B cell (primary cell): ENCODE results near the gene SPECC1L. TPM values are rescaled to one million over a fixed set of nuclear protein-coding genes. Genes with fewer than 3 reads are reported as not detected.
"Not testable (repeated sequence)": the region's sequence is repeated elsewhere in the genome, so short reads cannot be mapped to it uniquely, and the experiment has no call there.

Experiments used
- ATAC-seq: fragments of 200-7000 bp; cut with Tn5 transposase; one replicate; pipeline ENCODE4 v1.10.0; 2021; ENCODE audit warnings: low read depth, mild to moderate bottlenecking, moderate number of reproducible peaks, moderate library complexity
- CTCF ChIA-PET: fragments of 350-600 bp; sonication (Branson Sonifier 250); formaldehyde crosslinking; loops from one replicate; lab custom pipeline; 2021; ENCODE audit warnings: antibody characterized with exemption, inconsistent platforms; lab: Charles Lee
- POLR2A ChIA-PET: fragments of 350-600 bp; sonication (Branson Sonifier 250); formaldehyde crosslinking; loops from one replicate; lab custom pipeline; 2021; ENCODE audit warnings: antibody characterized with exemption; lab: Charles Lee
- DNase-seq: peaks from one replicate; pipeline ENCODE4 v3.0.0; 2013
- H2AFZ ChIP-seq: 2 replicates; pipeline ENCODE4 v1.6.1; 2012; ENCODE audit warnings: mild to moderate bottlenecking, low read depth, low read length; ENCODE audit not compliant: insufficient read depth, poor library complexity, severe bottlenecking
- H3K27ac ChIP-seq, 2 donors: 1 replicate in 1 of 2; 2 replicates in 1 of 2; pipeline ENCODE4 v1.5.1; 2012 to 2013; ENCODE audit warnings: low read length in 2 of 2, mild to moderate bottlenecking in 2 of 2, moderate library complexity in 1 of 2
- H3K27me3 ChIP-seq, 4 experiments: fragments of 200-600 bp in 1 of 4; sonication (generic) in 1 of 4; replicated peaks in 1 of 4; 1 replicate in 2 of 4; 2 replicates in 2 of 4; pipeline versions ENCODE4 v1.6.1 to v1.7.0; 2013 to 2016; ENCODE audit warnings: low read length in 3 of 4, mild to moderate bottlenecking in 2 of 4, mixed read lengths in 1 of 4, moderate library complexity in 1 of 4; ENCODE audit not compliant: insufficient read depth in 4 of 4, control insufficient read depth in 3 of 4; ENCODE audit errors: control extremely low read depth in 1 of 4
- H3K36me3 ChIP-seq, 2 experiments: replicated peaks in 1 of 2; 1 replicate in 1 of 2; 2 replicates in 1 of 2; pipeline versions ENCODE4 v1.6.1 to v1.7.1; 2013; ENCODE audit warnings: low read length in 1 of 2; ENCODE audit not compliant: insufficient read depth in 2 of 2, control insufficient read depth in 1 of 2; ENCODE audit errors: control extremely low read depth in 1 of 2, extremely low read depth in 1 of 2
- H3K4me1 ChIP-seq, 2 donors: fragments of 200-600 bp in 1 of 2; sonication (generic) in 1 of 2; 1 replicate in 1 of 2; 2 replicates in 1 of 2; pipeline versions ENCODE4 v1.5.1 to v1.6.1; 2013 to 2017; ENCODE audit warnings: low read length in 2 of 2; ENCODE audit not compliant: control insufficient read depth in 2 of 2, insufficient read depth in 2 of 2
- H3K4me2 ChIP-seq: replicated peaks from 2 replicates; pipeline ENCODE3; 2012; ENCODE audit warnings: mild to moderate bottlenecking, low read depth, low read length; ENCODE audit not compliant: poor library complexity, severe bottlenecking
- H3K4me3 ChIP-seq, 5 experiments: fragments of 200-600 bp in 1 of 5; sonication (generic) in 1 of 5; 1 replicate in 3 of 5; 2 replicates in 2 of 5; pipeline versions ENCODE4 v1.5.1 to v1.7.0; 2011 to 2016; ENCODE audit warnings: low read length in 4 of 5, mild to moderate bottlenecking in 4 of 5, low read depth in 2 of 5, control low read depth in 1 of 5, moderate library complexity in 1 of 5; ENCODE audit not compliant: insufficient read depth in 1 of 5; ENCODE audit errors: control extremely low read depth in 1 of 5, extremely low read depth in 1 of 5
- H3K79me2 ChIP-seq: fragments of 200-600 bp; sonication (generic); one replicate; pipeline ENCODE4 v1.6.0; 2016; ENCODE audit warnings: low read length; ENCODE audit not compliant: control insufficient read depth, insufficient read depth
- H3K9ac ChIP-seq: fragments of 200-600 bp; sonication (generic); 2 replicates; pipeline ENCODE4 v1.6.1; 2017; ENCODE audit warnings: mild to moderate bottlenecking, low read length, moderate library complexity
- H3K9me3 ChIP-seq, 3 donors: one replicate each; pipeline versions ENCODE4 v1.6.1 to v1.7.1; 2013; ENCODE audit warnings: low read length in 2 of 3; ENCODE audit not compliant: control insufficient read depth in 2 of 3, insufficient read depth in 1 of 3; ENCODE audit errors: control extremely low read depth in 1 of 3
- H4K20me1 ChIP-seq: 2 replicates; pipeline ENCODE4 v1.6.0; 2012; ENCODE audit warnings: mild to moderate bottlenecking, low read length; ENCODE audit not compliant: insufficient read depth, control insufficient read depth, poor library complexity, severe bottlenecking
- H3K27ac Mint-ChIP-seq: one replicate; pipeline ENCODE4 v1.8.0; 2021; ENCODE audit warnings: mixed read lengths
- H3K27me3 Mint-ChIP-seq: one replicate; pipeline ENCODE4 v1.8.0; 2021; ENCODE audit warnings: mixed read lengths
- H3K4me1 Mint-ChIP-seq: one replicate; pipeline ENCODE4 v1.8.0; 2021; ENCODE audit warnings: mixed read lengths
- H3K4me3 Mint-ChIP-seq: one replicate; pipeline ENCODE4 v1.8.0; 2021; ENCODE audit warnings: mixed read lengths
- H3K9me3 Mint-ChIP-seq: one replicate; pipeline ENCODE4 v1.8.0; 2022; ENCODE audit warnings: mixed read lengths; ENCODE audit not compliant: insufficient read depth
- WGBS: methylation state at CpG from one replicate; pipeline ENCODE4 v1.1.5; 2013; ENCODE audit warnings: missing lambda C conversion rate; ENCODE audit not compliant: insufficient coverage; 5-methylcytosine and 5-hydroxymethylcytosine counted together
- intact Hi-C: fragments of 100-400 bp; cut with micrococcal nuclease; formaldehyde crosslinking; loops from one replicate; pipeline ENCODE4 v1.10.0; 2022
- polyA plus RNA-seq: library from polyadenylated mRNA; depleted of rRNA; stranded (reverse); fragments of >200 nt; gene quantifications from 2 replicates; pipeline ENCODE4 v1.2.3, GENCODE V29; 2012
- total RNA-seq, 2 donors: library from RNA; stranded (reverse); fragments of 120-200 nt in 1 of 2; gene quantifications; 1 replicate in 1 of 2; 2 replicates in 1 of 2; pipeline versions ENCODE4 v1.2.3 to v1.2.4, GENCODE V29; 2013 to 2022

Gene SPECC1L
- total and polyA plus RNA-seq, 2 donors (not counting 1 experiment from before 2014, with no cell fraction given), result 14.4 to 85.3 TPM

DNA sequence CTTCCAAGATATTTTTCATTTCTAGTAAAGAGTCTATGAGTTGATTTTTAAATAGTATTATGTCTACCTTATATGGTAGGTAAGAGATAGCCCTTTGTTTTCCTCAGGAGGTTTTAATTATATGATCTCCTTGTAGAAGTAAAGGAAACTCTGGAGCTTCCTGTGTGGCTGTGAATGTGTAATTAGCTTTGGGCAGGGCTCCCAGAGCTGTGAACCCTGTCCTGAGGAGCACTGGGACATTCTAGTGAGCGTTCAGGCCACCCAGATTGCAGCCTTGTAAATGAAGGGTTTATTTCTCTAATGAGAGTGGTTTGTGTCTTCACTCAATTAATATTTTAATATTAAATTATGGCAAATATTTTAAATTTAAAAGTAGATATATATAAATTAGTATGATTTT, 24.3 kb downstream of the SPECC1L start:
- H3K4me1 ChIP-seq, result peaks cover 7 to 15% of the 10 kb centered on the region in 2 donors
- H2AFZ ChIP-seq, H3K9me3 ChIP-seq, POLR2A ChIA-PET, H3K9ac ChIP-seq, H3K27me3 ChIP-seq, H3K9me3 Mint-ChIP-seq, DNase-seq, H3K27ac Mint-ChIP-seq, H3K36me3 ChIP-seq, H3K4me3 Mint-ChIP-seq, CTCF ChIA-PET, H3K27ac ChIP-seq, H3K27me3 Mint-ChIP-seq, H3K4me3 ChIP-seq, ATAC-seq, intact Hi-C loops, H3K4me2 ChIP-seq: not testable (repeated sequence)
- H4K20me1 ChIP-seq, result peaks cover 25% of the 10 kb centered on the region
- H3K79me2 ChIP-seq, result peaks cover 49% of the 10 kb centered on the region
- peaks cover 40% of the 10 kb centered on the region for H3K4me1 Mint-ChIP-seq
- WGBS, result no CpG with 5 or more reads among the region's 1 CpG

DNA sequence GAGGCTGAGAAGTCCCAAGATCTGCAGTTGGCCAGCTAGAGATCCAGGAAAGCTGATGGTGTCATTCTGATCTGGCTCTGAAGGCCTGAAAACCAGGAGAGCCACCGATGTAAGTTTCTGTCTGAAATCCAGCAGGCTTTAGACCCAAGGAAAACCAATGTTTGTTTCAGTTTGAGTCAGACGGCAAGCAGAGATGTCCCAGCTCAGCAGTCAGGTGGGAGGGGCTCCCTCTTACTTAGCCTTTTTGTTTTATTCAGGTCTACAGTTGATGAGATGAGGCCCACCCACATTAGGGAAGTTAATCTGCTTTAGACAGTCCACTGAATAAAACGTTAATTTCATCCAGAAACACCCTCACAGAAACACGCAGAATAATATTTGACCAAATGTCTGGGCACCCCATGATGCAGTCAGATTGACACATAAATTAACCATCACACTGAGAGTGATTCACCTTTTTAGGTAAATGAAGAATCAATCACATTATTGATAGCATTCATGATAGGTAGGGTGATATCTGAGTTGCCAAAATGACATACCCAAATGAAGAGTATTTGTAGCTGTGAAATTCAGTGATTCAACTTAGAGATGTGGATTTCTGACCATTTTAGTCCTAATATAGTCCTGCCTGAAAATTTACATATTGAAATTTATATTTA, 28.0 kb downstream of the SPECC1L start:
- DNase-seq, H2AFZ ChIP-seq, H3K9me3 ChIP-seq, ATAC-seq, H3K4me3 Mint-ChIP-seq, H3K9me3 Mint-ChIP-seq, POLR2A ChIA-PET, CTCF ChIA-PET, H3K27ac Mint-ChIP-seq, H3K27ac ChIP-seq, H3K27me3 ChIP-seq, H3K27me3 Mint-ChIP-seq, H3K9ac ChIP-seq, H3K4me3 ChIP-seq, intact Hi-C loops, H3K4me2 ChIP-seq: not testable (repeated sequence)
- Histone ChIP-seq H3K79me2 (peaks cover 21% of the 10 kb centered on the region), H3K36me3 (peaks cover 0 to 13% of the 10 kb centered on the region in 2 experiments), H3K4me1 (peaks cover 14 to 19% of the 10 kb centered on the region in 2 donors), H4K20me1 (peaks cover 23% of the 10 kb centered on the region)
- H3K4me1 Mint-ChIP-seq, result peaks cover 48% of the 10 kb centered on the region
- 63% methylated on average over 2 of the region's 4 CpGs for WGBS

DNA sequence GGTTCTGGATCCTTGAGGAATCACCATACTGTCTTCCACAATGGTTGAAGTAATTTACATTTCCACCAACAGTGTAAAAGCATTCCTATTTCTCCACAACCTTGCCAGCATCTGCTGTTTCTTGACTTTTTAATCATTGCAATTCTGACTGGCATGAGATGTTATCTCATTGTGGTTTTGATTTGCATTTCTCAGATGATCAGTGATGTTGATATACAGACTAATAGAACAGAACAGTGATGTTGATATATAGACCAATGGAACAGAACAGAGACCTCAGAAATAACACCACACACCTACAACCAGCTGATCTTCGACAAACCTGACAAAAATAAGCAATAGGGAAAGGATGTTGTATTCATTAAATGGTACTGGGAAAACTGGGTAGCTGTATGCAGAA, 29.9 kb downstream of the SPECC1L start:
- peaks cover 0 to 24% of the 10 kb centered on the region in 2 experiments for H3K36me3 ChIP-seq
- H3K27me3 Mint-ChIP-seq, CTCF ChIA-PET, intact Hi-C loops, H3K4me2 ChIP-seq, H3K4me3 ChIP-seq, H3K9ac ChIP-seq, DNase-seq, H3K27me3 ChIP-seq, H3K27ac ChIP-seq, H3K9me3 ChIP-seq, ATAC-seq, H3K9me3 Mint-ChIP-seq, H2AFZ ChIP-seq, POLR2A ChIA-PET: not testable (repeated sequence)
- peaks cover 20 to 21% of the 10 kb centered on the region in 2 donors for H3K4me1 ChIP-seq
- peaks cover 21% of the 10 kb centered on the region for H3K79me2 ChIP-seq
- peak overlapping the region; percentile 22 for H3K27ac Mint-ChIP-seq
- H3K4me3 Mint-ChIP-seq, result peak overlapping the region; percentile 11
- no CpG with 5 or more reads among the region's 1 CpG for WGBS
- peaks cover 63% of the 10 kb centered on the region for H3K4me1 Mint-ChIP-seq
- peaks cover 23% of the 10 kb centered on the region for H4K20me1 ChIP-seq
